Activated T-cell treated with anti-CD3 and anti-CD28 coated beads, Interleukin-2, amount 50 U/mL, for 72 hours (primary cell): ENCODE data around the gene ARPP19. TPM values are rescaled to one million over a fixed set of nuclear protein-coding genes. Genes with fewer than 3 reads are reported as not detected.

ENCODE experiments used
- ATAC-seq, 2 donors: fragments of 150-1000 bp; cut with Tn5 transposase; replicated peaks in 1 of 2; 2 replicates each; pipeline ENCODE4 v1.10.0; 2021; ENCODE audit warnings: moderate library complexity in 2 of 2, mild to moderate bottlenecking in 1 of 2
- DNase-seq, 2 donors: peaks; one replicate each; pipeline ENCODE4 v3.0.0; 2021 to 2022; ENCODE audit warnings: mixed read lengths in 1 of 2
- H3K27ac Mint-ChIP-seq: one replicate; pipeline ENCODE4 v1.8.0; 2022; ENCODE audit warnings: mild to moderate bottlenecking, moderate library complexity, mixed read lengths
- H3K27me3 Mint-ChIP-seq: one replicate; pipeline ENCODE4 v1.8.0; 2022; ENCODE audit warnings: low read depth, mixed read lengths
- H3K36me3 Mint-ChIP-seq, 2 donors: one replicate each; pipeline ENCODE4 v1.8.0; 2022; ENCODE audit warnings: mixed read lengths in 2 of 2, mild to moderate bottlenecking in 1 of 2; ENCODE audit not compliant: insufficient read depth in 2 of 2
- H3K4me1 Mint-ChIP-seq: one replicate; pipeline ENCODE4 v1.8.0; 2022; ENCODE audit warnings: low read depth, mixed read lengths
- H3K4me3 Mint-ChIP-seq, 2 donors: one replicate each; pipeline ENCODE4 v1.8.0; 2022; ENCODE audit warnings: mild to moderate bottlenecking in 2 of 2, mixed read lengths in 2 of 2, moderate library complexity in 2 of 2
- H3K9me3 Mint-ChIP-seq, 2 donors: one replicate each; pipeline ENCODE4 v1.8.0; 2022; ENCODE audit warnings: mixed read lengths in 2 of 2
- total RNA-seq, 2 donors: library from RNA; stranded (reverse); gene quantifications; one replicate each; pipeline ENCODE4 v1.2.3, GENCODE V29; 2022

The ARPP19 gene
- total RNA-seq, 2 donors from 2014 or later, result 128 to 143 TPM

GRCh38 chr15:52537459-52537858 lies 31.4 kb downstream of the ARPP19 start:
- ATAC-seq, result no peak
- Mint-ChIP-seq H3K27ac (no peak overlapping the region), H3K27me3 (peaks cover 13% of the 10 kb centered on the region), H3K4me1 (peaks cover 19% of the 10 kb centered on the region), H3K36me3 (peaks cover 8 to 10% of the 10 kb centered on the region in 2 donors), H3K4me3 (no peak overlapping the region), H3K9me3 (peaks cover 2 to 8% of the 10 kb centered on the region in 2 donors)
- DNase-seq, result no peak

GRCh38 chr15:52532427-52532826 lies 36.4 kb downstream of the ARPP19 start:
- H3K4me1 Mint-ChIP-seq, result peaks cover 33% of the 10 kb centered on the region
- peaks cover 0 to 2% of the 10 kb centered on the region in 2 donors for H3K36me3 Mint-ChIP-seq
- no peak overlapping the region for H3K4me3 Mint-ChIP-seq
- no peak for ATAC-seq
- no peak for DNase-seq
- H3K27me3 Mint-ChIP-seq, result peaks cover 24% of the 10 kb centered on the region
- H3K27ac Mint-ChIP-seq, result no peak overlapping the region
- no peaks in the 10 kb centered on the region for H3K9me3 Mint-ChIP-seq

DNA sequence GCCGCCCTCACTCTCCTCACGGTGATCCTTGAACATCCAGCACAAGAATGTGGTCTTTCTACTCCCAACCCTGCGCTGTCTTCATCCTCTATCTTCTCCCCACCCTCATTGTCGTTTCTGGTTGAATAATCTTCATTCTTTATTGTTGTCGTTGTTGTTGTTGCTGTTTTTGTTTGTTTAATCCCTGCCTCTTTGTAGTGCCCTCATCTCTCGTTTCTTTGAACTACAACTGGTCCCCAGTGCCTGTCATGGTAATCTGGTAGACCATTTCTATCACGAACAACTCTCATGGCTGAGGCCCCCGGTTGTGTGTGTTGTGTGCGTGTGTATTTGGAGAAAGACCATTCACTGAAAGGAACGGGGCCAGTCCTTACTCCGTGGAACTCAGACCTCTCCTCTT lies 38.9 kb downstream of the ARPP19 start:
- ATAC-seq (no peak), DNase-seq (no peak)
- Mint-ChIP-seq H3K4me3 (peak overlapping the region; percentile 80 to 82), H3K9me3 (no peaks in the 10 kb centered on the region), H3K27ac (peak overlapping the region; percentile 58), H3K36me3 (no peaks in the 10 kb centered on the region), H3K4me1 (peaks cover 29% of the 10 kb centered on the region), H3K27me3 (peaks cover 24% of the 10 kb centered on the region)

GRCh38 chr15:52529341-52529924 lies 39.4 kb downstream of the ARPP19 start:
- DNase-seq (peak; percentile 15 to 30), ATAC-seq (no peak)
- H3K4me1 Mint-ChIP-seq, result peaks cover 25% of the 10 kb centered on the region
- no peaks in the 10 kb centered on the region for H3K36me3 Mint-ChIP-seq
- H3K4me3 Mint-ChIP-seq, result peak overlapping the region; percentile 80 to 82
- peaks cover 20% of the 10 kb centered on the region for H3K27me3 Mint-ChIP-seq
- H3K27ac Mint-ChIP-seq, result peak overlapping the region; percentile 58
- no peaks in the 10 kb centered on the region for H3K9me3 Mint-ChIP-seq

GRCh38 chr15:52528564-52529340 lies 40.1 kb downstream of the ARPP19 start, which contains the start of gene MYO5A:
Gene MYO5A, minus strand, starts transcription at chr15:52528880. Its CDS starts 74 bp downstream, at chr15:52528806.
- ATAC-seq, result peak; percentile 90 to 91
- no peaks in the 10 kb centered on the region for H3K36me3 Mint-ChIP-seq
- peaks cover 18% of the 10 kb centered on the region for H3K27me3 Mint-ChIP-seq
- peak within 1 kb of the TSS; percentile 88 for H3K27ac Mint-ChIP-seq
- DNase-seq, result peak; percentile 82 to 83
- H3K4me3 Mint-ChIP-seq, result peak within 1 kb of the TSS; percentile 95 to 97
- H3K9me3 Mint-ChIP-seq, result no peaks in the 10 kb centered on the region
- H3K4me1 Mint-ChIP-seq, result peaks cover 23% of the 10 kb centered on the region

GRCh38 chr15:52527911-52528563 lies 40.8 kb downstream of the ARPP19 start:
- peaks cover 12% of the 10 kb centered on the region for H3K27me3 Mint-ChIP-seq
- H3K4me3 Mint-ChIP-seq, result peak overlapping the region; percentile 95 to 97
- peak; percentile 64 for DNase-seq
- no peaks in the 10 kb centered on the region for H3K9me3 Mint-ChIP-seq
- ATAC-seq, result peak; percentile 10 to 17
- H3K27ac Mint-ChIP-seq, result peak overlapping the region; percentile 88
- H3K36me3 Mint-ChIP-seq, result no peaks in the 10 kb centered on the region
- H3K4me1 Mint-ChIP-seq, result peaks cover 23% of the 10 kb centered on the region

DNA sequence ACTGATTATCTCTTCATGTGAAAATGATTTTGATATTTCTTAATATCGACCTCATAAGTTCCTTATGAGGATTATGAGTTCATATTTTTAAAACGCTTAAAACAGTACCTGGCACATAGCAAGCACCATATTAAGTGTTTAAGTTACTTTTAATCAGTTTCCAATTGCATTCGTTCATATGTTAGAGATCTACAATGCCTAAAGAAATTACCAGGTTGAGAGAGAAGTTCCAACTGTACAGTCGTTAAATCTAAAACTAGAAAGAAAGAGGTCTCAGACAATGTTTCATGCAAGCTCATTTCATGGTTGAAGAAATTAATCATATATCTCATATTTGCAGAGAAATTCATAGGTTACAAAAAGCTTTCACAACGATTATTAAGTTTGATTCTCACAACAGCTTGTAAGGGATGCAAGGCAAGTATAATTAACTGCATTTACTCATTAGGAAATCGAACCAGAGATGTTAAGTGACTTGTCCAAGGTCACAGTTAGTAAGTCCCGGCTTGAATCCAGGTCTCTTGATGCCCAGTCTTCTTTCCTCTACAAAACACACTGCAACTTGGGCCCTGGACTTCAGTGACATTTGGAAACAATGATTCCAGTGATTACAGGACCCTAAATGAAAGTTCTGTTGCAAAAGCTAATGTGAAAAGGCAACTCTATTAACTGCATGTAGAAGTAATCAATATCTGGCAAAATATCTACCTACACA lies 41.5 kb downstream of the ARPP19 start:
- Mint-ChIP-seq H3K4me3 (peak overlapping the region; percentile 95 to 97), H3K36me3 (no peaks in the 10 kb centered on the region), H3K4me1 (peaks cover 24% of the 10 kb centered on the region), H3K9me3 (no peaks in the 10 kb centered on the region), H3K27me3 (peaks cover 11% of the 10 kb centered on the region), H3K27ac (peak overlapping the region; percentile 88)
- DNase-seq (no peak), ATAC-seq (no peak)

GRCh38 chr15:52524223-52525136 lies 44.4 kb downstream of the ARPP19 start:
- H3K27ac Mint-ChIP-seq, result no peak overlapping the region
- no peak overlapping the region for H3K4me3 Mint-ChIP-seq
- peaks cover 26% of the 10 kb centered on the region for H3K4me1 Mint-ChIP-seq
- ATAC-seq, result no peak
- no peaks in the 10 kb centered on the region for H3K36me3 Mint-ChIP-seq
- no peaks in the 10 kb centered on the region for H3K9me3 Mint-ChIP-seq
- DNase-seq, result no peak
- H3K27me3 Mint-ChIP-seq, result no peaks in the 10 kb centered on the region

- no peak for ATAC-seq
These were observed 45.2 kb downstream of the ARPP19 start for GRCh38 chr15:52523647-52524046.

GRCh38 chr15:52523192-52523591 lies 45.6 kb downstream of the ARPP19 start:
- Mint-ChIP-seq H3K4me1 (peaks cover 26% of the 10 kb centered on the region), H3K9me3 (no peaks in the 10 kb centered on the region), H3K36me3 (no peaks in the 10 kb centered on the region), H3K4me3 (no peak overlapping the region), H3K27ac (peak overlapping the region; percentile 35), H3K27me3 (no peaks in the 10 kb centered on the region)
- no peak for DNase-seq
- ATAC-seq, result no peak

More at GRCh38 chr15:52523647-52524046, 45.2 kb downstream of the ARPP19 start:
- peaks cover 26% of the 10 kb centered on the region for H3K4me1 Mint-ChIP-seq
- no peaks in the 10 kb centered on the region for H3K36me3 Mint-ChIP-seq
- H3K27me3 Mint-ChIP-seq, result no peaks in the 10 kb centered on the region
- peak overlapping the region; percentile 35 for H3K27ac Mint-ChIP-seq
- H3K4me3 Mint-ChIP-seq, result no peak overlapping the region
- no peaks in the 10 kb centered on the region for H3K9me3 Mint-ChIP-seq
- DNase-seq, result no peak

- H3K27ac Mint-ChIP-seq, result peak overlapping the region; percentile 34
These were observed 47.1 kb downstream of the ARPP19 start for GRCh38 chr15:52521682-52522081.

GRCh38 chr15:52520421-52520820 lies 48.4 kb downstream of the ARPP19 start:
- Mint-ChIP-seq H3K9me3 (no peaks in the 10 kb centered on the region), H3K27me3 (no peaks in the 10 kb centered on the region), H3K4me1 (peaks cover 10% of the 10 kb centered on the region), H3K27ac (no peak overlapping the region), H3K36me3 (no peaks in the 10 kb centered on the region), H3K4me3 (no peak overlapping the region)
- DNase-seq, result no peak
- no peak for ATAC-seq

More at GRCh38 chr15:52521682-52522081, 47.1 kb downstream of the ARPP19 start:
- Mint-ChIP-seq H3K9me3 (no peaks in the 10 kb centered on the region), H3K4me3 (no peak overlapping the region), H3K36me3 (no peaks in the 10 kb centered on the region), H3K27me3 (no peaks in the 10 kb centered on the region), H3K4me1 (peaks cover 12% of the 10 kb centered on the region)
- DNase-seq, result no peak
- no peak for ATAC-seq
